Measurements from ENCODE around the gene SYNDIG1.

The SYNDIG1 gene

GRCh38 chr20:24684421-24684871 lies 215.0 kb downstream of the SYNDIG1 start:
- Mint-ChIP-seq H3K4me1 (ENCODE audit: low read depth) (peaks cover 18% of the 10 kb centered on the region), H3K27me3 (no peaks in the 10 kb centered on the region)
- intact Hi-C loops (cut with micrococcal nuclease), result no loop called here

GRCh38 chr20:24684956-24685691 lies 215.7 kb downstream of the SYNDIG1 start:
- intact Hi-C loops (cut with micrococcal nuclease), result no loop called here
- Mint-ChIP-seq H3K4me1 (ENCODE audit: low read depth) (peaks cover 18% of the 10 kb centered on the region), H3K4me3 (no peak overlapping the region), H3K27ac (peak overlapping the region; percentile 73), H3K36me3 (ENCODE audit: low read depth) (no peaks in the 10 kb centered on the region), H3K9me3 (no peaks in the 10 kb centered on the region), H3K27me3 (no peaks in the 10 kb centered on the region)

More at GRCh38 chr20:24684421-24684871, 215.0 kb downstream of the SYNDIG1 start:
- no peaks in the 10 kb centered on the region for H3K36me3 Mint-ChIP-seq (ENCODE audit: low read depth)
- H3K9me3 Mint-ChIP-seq, result no peaks in the 10 kb centered on the region
- H3K27ac Mint-ChIP-seq, result peak overlapping the region; percentile 73
- peak overlapping the region; percentile 24 for H3K4me3 Mint-ChIP-seq

GRCh38 chr20:24685736-24686135 lies 216.3 kb downstream of the SYNDIG1 start:
- H3K4me3 Mint-ChIP-seq, result no peak overlapping the region
- no peaks in the 10 kb centered on the region for H3K9me3 Mint-ChIP-seq
- H3K36me3 Mint-ChIP-seq (ENCODE audit: low read depth), result no peaks in the 10 kb centered on the region
- H3K27me3 Mint-ChIP-seq, result no peaks in the 10 kb centered on the region
- H3K4me1 Mint-ChIP-seq (ENCODE audit: low read depth), result peaks cover 18% of the 10 kb centered on the region
- intact Hi-C loops (cut with micrococcal nuclease), result no loop called here
- no peak overlapping the region for H3K27ac Mint-ChIP-seq

- no peaks in the 10 kb centered on the region for H3K27me3 Mint-ChIP-seq
- no peaks in the 10 kb centered on the region for H3K36me3 Mint-ChIP-seq (ENCODE audit: low read depth)
- H3K4me3 Mint-ChIP-seq, result no peak overlapping the region
- no peak overlapping the region for H3K27ac Mint-ChIP-seq
- H3K9me3 Mint-ChIP-seq, result no peaks in the 10 kb centered on the region
- intact Hi-C loops (cut with micrococcal nuclease), result no loop called here
- H3K4me1 Mint-ChIP-seq (ENCODE audit: low read depth), result peaks cover 18% of the 10 kb centered on the region
Observed at GRCh38 chr20:24686156-24686555, 216.7 kb downstream of the SYNDIG1 start.

GRCh38 chr20:24690408-24690807 lies 221.0 kb downstream of the SYNDIG1 start:
- Mint-ChIP-seq H3K9me3 (no peaks in the 10 kb centered on the region), H3K36me3 (ENCODE audit: low read depth) (no peaks in the 10 kb centered on the region), H3K4me1 (ENCODE audit: low read depth) (peaks cover 5% of the 10 kb centered on the region), H3K27me3 (no peaks in the 10 kb centered on the region), H3K27ac (no peak overlapping the region), H3K4me3 (no peak overlapping the region)
- intact Hi-C loops (cut with micrococcal nuclease), result no loop called here

- intact Hi-C loops (cut with micrococcal nuclease), result no loop called here
- Mint-ChIP-seq H3K4me1 (ENCODE audit: low read depth) (no peaks in the 10 kb centered on the region), H3K27me3 (no peaks in the 10 kb centered on the region)
Observed at GRCh38 chr20:24691901-24692351, 222.5 kb downstream of the SYNDIG1 start.

GRCh38 chr20:24692446-24693200 lies 223.2 kb downstream of the SYNDIG1 start:
- no peak overlapping the region for H3K4me3 Mint-ChIP-seq
- no peaks in the 10 kb centered on the region for H3K9me3 Mint-ChIP-seq
- no peaks in the 10 kb centered on the region for H3K4me1 Mint-ChIP-seq (ENCODE audit: low read depth)
- no peaks in the 10 kb centered on the region for H3K27me3 Mint-ChIP-seq
- intact Hi-C loops (cut with micrococcal nuclease), result no loop called here
- no peak overlapping the region for H3K27ac Mint-ChIP-seq
- H3K36me3 Mint-ChIP-seq (ENCODE audit: low read depth), result no peaks in the 10 kb centered on the region

More at GRCh38 chr20:24691901-24692351, 222.5 kb downstream of the SYNDIG1 start:
- H3K4me3 Mint-ChIP-seq, result no peak overlapping the region
- H3K9me3 Mint-ChIP-seq, result no peaks in the 10 kb centered on the region
- H3K27ac Mint-ChIP-seq, result no peak overlapping the region
- H3K36me3 Mint-ChIP-seq (ENCODE audit: low read depth), result no peaks in the 10 kb centered on the region

GRCh38 chr20:24693466-24694156 lies 224.2 kb downstream of the SYNDIG1 start:
- Mint-ChIP-seq H3K4me1 (ENCODE audit: low read depth) (no peaks in the 10 kb centered on the region), H3K27ac (no peak overlapping the region)
- intact Hi-C loops (cut with micrococcal nuclease), result no loop called here

GRCh38 chr20:24694157-24694726 lies 224.8 kb downstream of the SYNDIG1 start:
- no peaks in the 10 kb centered on the region for H3K9me3 Mint-ChIP-seq
- no peaks in the 10 kb centered on the region for H3K36me3 Mint-ChIP-seq (ENCODE audit: low read depth)
- no peaks in the 10 kb centered on the region for H3K27me3 Mint-ChIP-seq
- H3K4me3 Mint-ChIP-seq, result no peak overlapping the region
- no peaks in the 10 kb centered on the region for H3K4me1 Mint-ChIP-seq (ENCODE audit: low read depth)
- H3K27ac Mint-ChIP-seq, result no peak overlapping the region
- intact Hi-C loops (cut with micrococcal nuclease), result no loop called here

More at GRCh38 chr20:24693466-24694156, 224.2 kb downstream of the SYNDIG1 start:
- Mint-ChIP-seq H3K4me3 (no peak overlapping the region), H3K9me3 (no peaks in the 10 kb centered on the region), H3K36me3 (ENCODE audit: low read depth) (no peaks in the 10 kb centered on the region), H3K27me3 (no peaks in the 10 kb centered on the region)

GRCh38 chr20:24694727-24695528 lies 225.5 kb downstream of the SYNDIG1 start:
- Mint-ChIP-seq H3K9me3 (no peaks in the 10 kb centered on the region), H3K4me3 (no peak overlapping the region), H3K27ac (no peak overlapping the region), H3K4me1 (ENCODE audit: low read depth) (no peaks in the 10 kb centered on the region), H3K27me3 (no peaks in the 10 kb centered on the region), H3K36me3 (ENCODE audit: low read depth) (no peaks in the 10 kb centered on the region)
- intact Hi-C loops (cut with micrococcal nuclease), result no loop called here

GRCh38 chr20:24695529-24696225 lies 226.2 kb downstream of the SYNDIG1 start:
- Mint-ChIP-seq H3K9me3 (no peaks in the 10 kb centered on the region), H3K36me3 (ENCODE audit: low read depth) (no peaks in the 10 kb centered on the region), H3K4me1 (ENCODE audit: low read depth) (no peaks in the 10 kb centered on the region), H3K27me3 (no peaks in the 10 kb centered on the region), H3K27ac (no peak overlapping the region), H3K4me3 (no peak overlapping the region)
- intact Hi-C loops (cut with micrococcal nuclease), result no loop called here

- Mint-ChIP-seq H3K9me3 (no peaks in the 10 kb centered on the region), H3K27ac (no peak overlapping the region), H3K27me3 (no peaks in the 10 kb centered on the region), H3K36me3 (ENCODE audit: low read depth) (no peaks in the 10 kb centered on the region), H3K4me1 (ENCODE audit: low read depth) (no peaks in the 10 kb centered on the region), H3K4me3 (no peak overlapping the region)
- intact Hi-C loops (cut with micrococcal nuclease), result no loop called here
Observed at GRCh38 chr20:24696396-24696795, 227.0 kb downstream of the SYNDIG1 start.

GRCh38 chr20:24697411-24697810 lies 228.0 kb downstream of the SYNDIG1 start:
- intact Hi-C loops (cut with micrococcal nuclease), result no loop called here
- H3K27ac Mint-ChIP-seq, result no peak overlapping the region
- H3K27me3 Mint-ChIP-seq, result no peaks in the 10 kb centered on the region
- H3K4me1 Mint-ChIP-seq (ENCODE audit: low read depth), result no peaks in the 10 kb centered on the region
- H3K36me3 Mint-ChIP-seq (ENCODE audit: low read depth), result no peaks in the 10 kb centered on the region
- no peak overlapping the region for H3K4me3 Mint-ChIP-seq
- no peaks in the 10 kb centered on the region for H3K9me3 Mint-ChIP-seq

Data from dendritic cell treated with granulocyte-macrophage colony-stimulating factor and Interleukin-4, amounts not matched to agents 40 ng/mL and 50 ng/mL, for 4 days (primary cell).